G401.6 (cell line): ENCODE measurements around the gene NLGN1.

Experiments used
- FAIRE-seq: peaks from 2 replicates; lab custom pipeline; 2012; peaks lifted over from hg19 to GRCh38; lab: Jason Lieb, UNC

Gene NLGN1

GRCh38 chr3:173641696-173642095 lies 244.2 kb downstream of the NLGN1 start:
- FAIRE-seq = no peak

DNA sequence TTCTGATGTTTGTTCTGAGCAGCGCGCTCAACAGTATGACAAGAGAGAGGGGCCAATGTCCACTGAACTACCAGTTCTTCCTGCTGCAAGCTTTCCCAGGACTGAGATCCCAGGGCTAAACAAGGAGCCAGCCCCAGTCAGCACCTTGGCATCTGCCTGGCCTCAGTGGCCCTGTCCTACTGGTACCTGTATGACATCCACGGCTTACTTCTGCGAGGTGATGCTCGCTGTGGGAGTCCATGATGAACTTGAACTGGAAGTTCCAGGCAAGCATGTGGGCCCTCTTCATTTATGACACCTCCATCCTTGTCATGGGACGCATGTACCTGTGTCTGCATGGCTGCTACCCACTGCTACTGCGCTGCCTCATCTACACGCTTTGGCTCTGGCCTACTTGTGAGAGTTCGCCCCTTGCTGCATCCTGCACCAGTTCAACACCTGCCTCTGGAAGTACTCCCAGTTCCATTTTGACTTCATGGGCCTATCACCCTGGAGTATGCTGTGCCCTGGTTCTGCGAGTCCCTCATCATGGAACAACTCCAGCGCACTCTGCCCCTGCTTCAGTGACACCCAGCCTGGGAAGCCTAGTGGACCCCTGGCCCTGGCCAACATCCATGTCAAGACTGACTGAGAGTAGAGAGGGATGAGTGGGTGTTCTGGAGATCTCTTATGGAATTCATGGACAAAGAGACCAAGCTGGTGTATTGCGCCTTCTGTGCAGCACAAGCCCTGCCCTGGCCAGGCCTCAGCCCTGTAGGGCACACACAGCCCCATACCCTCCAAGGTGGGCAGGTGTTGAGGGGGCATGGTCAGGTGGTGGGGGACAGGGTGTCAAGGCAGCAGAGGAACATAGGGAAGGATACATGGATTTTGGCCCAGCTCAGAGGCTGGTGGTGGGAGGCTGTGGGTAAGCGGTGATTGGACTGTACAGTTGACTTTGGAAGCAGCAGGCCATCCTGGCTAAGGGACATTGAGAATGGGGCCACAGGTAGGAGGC lies 246.8 kb downstream of the NLGN1 start:
- FAIRE-seq = no peak

- no peak for FAIRE-seq
Observed at GRCh38 chr3:173650596-173650995, 253.1 kb downstream of the NLGN1 start.

GRCh38 chr3:173652093-173652492 lies 254.5 kb downstream of the NLGN1 start:
- FAIRE-seq = no peak

DNA sequence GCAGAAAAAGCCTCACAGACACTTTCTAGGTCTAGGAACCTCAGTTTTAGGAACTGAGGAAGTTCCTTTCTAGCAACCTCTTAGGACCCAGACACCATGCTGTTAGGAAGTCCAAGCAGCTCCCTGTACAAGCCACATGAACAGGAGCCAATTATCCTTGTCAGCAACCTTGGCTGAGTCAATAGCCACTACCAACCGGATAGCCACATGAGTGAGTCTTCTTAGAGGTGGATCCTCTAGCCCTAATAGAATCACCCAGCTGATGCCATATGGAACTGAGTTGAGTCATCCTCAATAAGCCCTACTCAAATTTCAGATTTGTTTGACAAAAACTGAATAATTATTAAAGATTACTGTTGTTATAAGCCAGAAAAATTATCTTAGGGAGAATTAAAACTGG lies 256.2 kb downstream of the NLGN1 start:
- FAIRE-seq = no peak

GRCh38 chr3:173659972-173660371 lies 262.4 kb downstream of the NLGN1 start:
- FAIRE-seq = no peak

- no peak for FAIRE-seq
Observed at GRCh38 chr3:173660645-173661299, 263.2 kb downstream of the NLGN1 start.

- FAIRE-seq = no peak
Observed at GRCh38 chr3:173663696-173664111, 266.2 kb downstream of the NLGN1 start.

GRCh38 chr3:173676094-173676493 lies 278.6 kb downstream of the NLGN1 start:
- FAIRE-seq = no peak

DNA sequence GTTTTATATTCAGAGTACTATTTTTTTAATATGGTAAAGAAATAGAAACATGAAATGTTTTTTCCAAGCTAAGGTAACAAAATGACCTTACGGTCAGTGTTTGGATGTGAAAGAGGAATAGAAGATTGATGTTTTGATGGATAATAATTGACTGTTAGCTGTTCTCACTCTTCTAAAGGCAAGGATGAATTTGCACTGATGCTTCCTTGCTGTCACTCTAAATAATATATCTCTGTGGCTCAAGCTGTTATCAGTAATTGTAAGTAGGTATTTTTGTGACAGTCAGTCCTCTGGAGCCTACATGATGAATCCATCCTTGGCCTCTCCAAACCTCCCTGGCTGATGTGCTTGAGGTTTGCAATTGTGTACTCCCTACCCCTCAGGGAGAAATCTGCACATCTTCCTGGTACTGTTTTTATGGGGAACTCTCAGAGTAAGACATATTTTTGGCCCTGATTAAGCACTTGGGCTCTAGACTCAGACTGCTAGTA lies 283.7 kb downstream of the NLGN1 start:
- FAIRE-seq = no peak

- FAIRE-seq = no peak
Observed at GRCh38 chr3:173685456-173685855, 287.9 kb downstream of the NLGN1 start.

DNA sequence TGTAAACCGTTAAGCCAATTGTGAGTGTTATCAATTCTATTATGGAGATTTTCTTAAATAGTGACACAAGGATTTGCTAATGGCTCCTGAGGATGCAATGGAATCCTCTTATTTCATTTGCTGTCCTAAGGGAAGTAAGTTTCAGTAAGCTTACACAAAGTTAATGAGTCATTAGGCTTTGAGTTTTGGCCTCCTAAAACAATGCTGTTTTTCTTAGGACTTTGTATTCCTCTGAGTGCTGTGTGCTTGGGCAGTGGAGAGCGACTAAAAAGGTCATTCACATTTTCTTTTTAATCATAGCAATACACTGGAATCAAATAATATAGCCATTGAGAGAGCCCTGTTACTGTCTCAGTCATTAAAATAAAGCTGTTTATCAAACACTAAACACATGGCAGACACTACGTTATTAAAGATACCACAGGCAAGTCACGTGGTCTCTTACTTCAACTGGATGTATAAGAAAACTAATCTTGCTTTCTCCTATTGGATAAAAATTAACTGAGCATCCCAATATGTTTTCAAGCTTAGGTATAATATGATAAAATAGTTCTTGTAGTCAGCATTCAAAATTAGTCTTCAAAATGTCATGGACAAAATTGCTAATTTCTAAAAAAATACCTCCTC lies 290.8 kb downstream of the NLGN1 start:
- FAIRE-seq = no peak

GRCh38 chr3:173690542-173691180 lies 293.1 kb downstream of the NLGN1 start:
- no peak for FAIRE-seq

DNA sequence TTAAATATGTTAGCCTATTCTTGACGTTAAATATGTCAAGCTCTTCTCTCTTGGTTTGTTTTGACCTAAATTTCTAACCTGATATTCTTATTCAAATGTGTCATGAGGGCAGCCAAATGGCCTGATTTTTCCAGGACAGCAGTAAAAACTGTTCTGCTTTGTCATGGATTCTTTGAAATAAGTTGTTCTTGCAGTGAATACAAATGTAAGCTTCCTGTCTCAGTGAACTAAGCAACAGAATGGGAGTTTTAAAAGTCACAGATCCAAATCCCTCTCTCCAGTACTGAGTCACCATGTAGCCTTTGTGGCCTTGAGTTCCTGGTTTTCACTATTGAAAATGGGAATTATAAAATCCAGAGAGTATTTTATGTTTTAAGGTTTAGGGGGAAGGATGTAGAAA lies 301.8 kb downstream of the NLGN1 start:
- no peak for FAIRE-seq

- no peak for FAIRE-seq
Observed at GRCh38 chr3:173700336-173700735, 302.8 kb downstream of the NLGN1 start.

DNA sequence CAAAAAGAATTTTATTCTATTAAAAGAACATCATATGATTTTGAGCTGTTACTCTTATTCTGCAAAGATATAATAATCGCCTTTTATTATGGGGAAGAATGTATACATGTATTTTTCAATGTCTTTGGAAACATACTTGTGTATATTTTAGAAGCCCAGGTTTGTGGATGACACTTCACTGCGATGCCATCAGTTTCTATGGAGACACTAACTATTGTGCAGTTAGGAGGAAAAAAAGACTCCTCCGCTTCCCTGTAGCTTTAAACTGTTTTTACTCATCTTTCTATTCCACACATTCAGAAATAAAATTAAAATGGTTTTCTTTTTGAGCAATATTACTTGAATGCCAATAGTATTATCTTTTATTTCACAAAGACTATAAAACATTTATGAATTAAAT lies 305.0 kb downstream of the NLGN1 start:
- no peak for FAIRE-seq

- no peak for FAIRE-seq
Observed at GRCh38 chr3:173703771-173704170, 306.2 kb downstream of the NLGN1 start.

- FAIRE-seq = no peak
Observed at GRCh38 chr3:173706630-173707029, 309.1 kb downstream of the NLGN1 start.

GRCh38 chr3:173708191-173708590 lies 310.6 kb downstream of the NLGN1 start:
- no peak for FAIRE-seq

- FAIRE-seq = no peak
Observed at GRCh38 chr3:173709026-173709425, 311.5 kb downstream of the NLGN1 start.

- no peak for FAIRE-seq
Observed at GRCh38 chr3:173711619-173712018, 314.1 kb downstream of the NLGN1 start.

DNA sequence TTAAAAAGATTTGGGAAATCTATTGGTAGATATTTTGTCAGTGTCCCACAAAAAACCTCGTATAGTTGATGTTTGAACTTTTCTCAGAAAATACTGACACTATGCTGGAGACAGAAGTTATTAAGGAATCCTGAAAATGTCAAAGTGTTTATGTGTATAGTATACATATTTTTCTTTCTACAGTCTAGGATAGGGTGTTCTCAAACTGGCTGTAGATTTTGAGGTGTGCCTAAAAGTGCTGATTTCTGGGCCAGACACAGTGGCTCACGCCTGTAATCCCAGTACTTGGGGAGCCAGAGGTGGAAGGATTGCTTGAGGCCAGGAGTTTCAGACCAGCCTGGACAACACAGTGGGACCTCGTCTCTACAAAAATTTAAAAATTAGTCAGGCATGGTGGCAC lies 322.0 kb downstream of the NLGN1 start:
- no peak for FAIRE-seq
